ENCODE measurements around the gene S100A12. TPM values are rescaled to one million over a fixed set of nuclear protein-coding genes. Genes with fewer than 3 reads are reported as not detected.

Gene S100A12
- polyA plus RNA-seq, 1 of the 3 experiments (the other 2 are of a cell fraction): not detected

DNA sequence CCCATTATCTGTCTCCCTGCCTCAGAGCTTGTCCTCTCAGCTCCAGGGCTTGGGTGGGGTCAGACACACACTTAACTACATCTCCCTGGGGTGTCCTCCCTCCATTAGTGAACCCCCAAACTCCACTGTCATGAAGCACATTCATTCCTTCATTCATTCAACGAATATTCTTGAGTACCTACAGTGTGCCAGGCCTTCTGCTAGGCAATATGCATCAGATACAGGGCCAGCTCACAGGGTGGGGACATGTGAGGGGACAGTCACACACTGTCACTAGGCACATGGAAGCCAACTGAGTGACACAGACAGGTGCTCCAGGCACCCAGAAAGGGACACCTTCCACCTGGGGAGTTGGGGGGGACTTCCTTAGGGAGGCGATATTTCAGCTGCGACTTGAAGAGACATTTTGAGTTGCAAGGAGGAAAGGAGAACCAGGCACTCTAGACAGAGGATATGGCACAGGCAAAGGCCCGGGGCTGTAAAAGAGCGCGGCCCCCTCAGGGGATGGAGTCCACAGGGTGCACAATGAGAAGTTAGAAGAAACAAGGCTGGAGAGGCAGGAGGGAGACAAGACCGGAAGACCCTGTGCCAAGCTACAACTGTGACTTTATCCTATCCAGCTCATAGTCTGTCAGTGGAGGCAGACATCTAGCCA, 24.1 kb upstream of the S100A12 start:
- ChIA-PET POLR2A (no interaction called here), CTCF (interaction anchor here (0.5 to 2.2 kb wide), 4 partner anchors 45 to 97 kb away, joined by 3 to 11 read pairs (median 4); no protein-coding TSS in a partner anchor)
- Histone ChIP-seq H3K9ac (no peak overlapping the region), H3K9me2 (no peaks in the 10 kb centered on the region), H3K27ac (ENCODE audit: low read depth in 2 of 2, low read length in 1 of 2) (no peak overlapping the region), H3K4me2 (no peak overlapping the region), H3K4me1 (ENCODE audit: control insufficient read depth in 1 of 2, insufficient read depth in 2 of 2, low read depth in 1 of 2, low read length in 1 of 2) (no peaks in the 10 kb centered on the region), H3K4me3 (ENCODE audit: low read depth in 2 of 2, low read length in 1 of 2) (no peak overlapping the region), H2AFZ (ENCODE audit: low read depth) (no peak overlapping the region), H3K36me3 (replicated peaks in 1 of 2; ENCODE audit: control insufficient read depth in 1 of 2, insufficient read depth in 2 of 2, low read length in 1 of 2) (no peaks in the 10 kb centered on the region), H3K27me3 (ENCODE audit: insufficient read depth) (peaks cover 56% of the 10 kb centered on the region; the same call in 1 of the 2 replicates), H3K9me3 (no peaks in the 10 kb centered on the region), H3K79me2 (ENCODE audit: insufficient read depth) (no peaks in the 10 kb centered on the region), H4K20me1 (ENCODE audit: insufficient read depth) (no peaks in the 10 kb centered on the region), H3F3A (replicated peaks; ENCODE audit: insufficient read depth) (no peaks in the 10 kb centered on the region)
- WGBS (ENCODE audit: low lambda C conversion rate): 16% methylated on average over 7 of the region's 7 CpGs
- TF ChIP-seq SMC3 (IDR thresholded peaks at IDR 0.05; ENCODE audit: low read depth, low read length) (no peak), FOXM1 (IDR thresholded peaks at IDR 0.05; ENCODE audit: low read depth) (no peak), MEF2A (IDR thresholded peaks at IDR 0.05; ENCODE audit: borderline replicate concordance, low read depth) (no peak), GABPA (IDR thresholded peaks at IDR 0.05; ENCODE audit: low read depth) (no peak), NFIC (IDR thresholded peaks at IDR 0.05; ENCODE audit: borderline replicate concordance) (no peak), NRF1 (IDR thresholded peaks at IDR 0.05; ENCODE audit: low read depth, low read length) (no peak), EP300 (IDR thresholded peaks at IDR 0.05; ENCODE audit: borderline replicate concordance in 1 of 2, low read depth in 1 of 2, low read length in 1 of 2) (no peak)
- TF ChIP-seq, protein P1, sequence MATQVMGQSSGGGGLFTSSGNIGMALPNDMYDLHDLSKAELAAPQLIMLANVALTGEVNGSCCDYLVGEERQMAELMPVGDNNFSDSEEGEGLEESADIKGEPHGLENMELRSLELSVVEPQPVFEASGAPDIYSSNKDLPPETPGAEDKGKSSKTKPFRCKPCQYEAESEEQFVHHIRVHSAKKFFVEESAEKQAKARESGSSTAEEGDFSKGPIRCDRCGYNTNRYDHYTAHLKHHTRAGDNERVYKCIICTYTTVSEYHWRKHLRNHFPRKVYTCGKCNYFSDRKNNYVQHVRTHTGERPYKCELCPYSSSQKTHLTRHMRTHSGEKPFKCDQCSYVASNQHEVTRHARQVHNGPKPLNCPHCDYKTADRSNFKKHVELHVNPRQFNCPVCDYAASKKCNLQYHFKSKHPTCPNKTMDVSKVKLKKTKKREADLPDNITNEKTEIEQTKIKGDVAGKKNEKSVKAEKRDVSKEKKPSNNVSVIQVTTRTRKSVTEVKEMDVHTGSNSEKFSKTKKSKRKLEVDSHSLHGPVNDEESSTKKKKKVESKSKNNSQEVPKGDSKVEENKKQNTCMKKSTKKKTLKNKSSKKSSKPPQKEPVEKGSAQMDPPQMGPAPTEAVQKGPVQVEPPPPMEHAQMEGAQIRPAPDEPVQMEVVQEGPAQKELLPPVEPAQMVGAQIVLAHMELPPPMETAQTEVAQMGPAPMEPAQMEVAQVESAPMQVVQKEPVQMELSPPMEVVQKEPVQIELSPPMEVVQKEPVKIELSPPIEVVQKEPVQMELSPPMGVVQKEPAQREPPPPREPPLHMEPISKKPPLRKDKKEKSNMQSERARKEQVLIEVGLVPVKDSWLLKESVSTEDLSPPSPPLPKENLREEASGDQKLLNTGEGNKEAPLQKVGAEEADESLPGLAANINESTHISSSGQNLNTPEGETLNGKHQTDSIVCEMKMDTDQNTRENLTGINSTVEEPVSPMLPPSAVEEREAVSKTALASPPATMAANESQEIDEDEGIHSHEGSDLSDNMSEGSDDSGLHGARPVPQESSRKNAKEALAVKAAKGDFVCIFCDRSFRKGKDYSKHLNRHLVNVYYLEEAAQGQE (IDR thresholded peaks at IDR 0.05; ENCODE audit: low read depth, low read length): no peak
- no peak for DNase-seq

- ChIA-PET CTCF (no interaction called here), POLR2A (no interaction called here)
- DNase-seq: no peak
- Histone ChIP-seq H3K9me2 (no peaks in the 10 kb centered on the region), H4K20me1 (ENCODE audit: insufficient read depth) (no peaks in the 10 kb centered on the region), H3K79me2 (ENCODE audit: insufficient read depth) (no peaks in the 10 kb centered on the region), H3K9ac (no peak overlapping the region), H3K4me1 (ENCODE audit: control insufficient read depth in 1 of 2, insufficient read depth in 2 of 2, low read depth in 1 of 2, low read length in 1 of 2) (no peaks in the 10 kb centered on the region), H3F3A (replicated peaks; ENCODE audit: insufficient read depth) (no peaks in the 10 kb centered on the region), H3K27ac (ENCODE audit: low read depth in 2 of 2, low read length in 1 of 2) (no peak overlapping the region), H3K9me3 (no peaks in the 10 kb centered on the region), H3K36me3 (replicated peaks in 1 of 2; ENCODE audit: control insufficient read depth in 1 of 2, insufficient read depth in 2 of 2, low read length in 1 of 2) (no peaks in the 10 kb centered on the region), H2AFZ (ENCODE audit: low read depth) (no peak overlapping the region), H3K4me2 (no peak overlapping the region), H3K27me3 (ENCODE audit: insufficient read depth) (peaks cover 58% of the 10 kb centered on the region; the same call in 1 of the 2 replicates), H3K4me3 (ENCODE audit: low read depth in 2 of 2, low read length in 1 of 2) (no peak overlapping the region)
- TF ChIP-seq RFX5 (IDR thresholded peaks at IDR 0.05; ENCODE audit: low read length) (no peak), USF1 (IDR thresholded peaks at IDR 0.05; ENCODE audit: borderline replicate concordance, low read depth) (no peak), EP300 (IDR thresholded peaks at IDR 0.05; ENCODE audit: borderline replicate concordance in 1 of 2, low read depth in 1 of 2, low read length in 1 of 2) (no peak), POLR2AphosphoS5 (IDR thresholded peaks at IDR 0.05; ENCODE audit: low read depth, low read length) (no peak), SIN3A (IDR thresholded peaks at IDR 0.05; ENCODE audit: borderline replicate concordance, low read depth, low read length) (no peak), FOSL2 (IDR thresholded peaks at IDR 0.05; ENCODE audit: borderline replicate concordance, low read depth) (no peak), IRF3 (IDR thresholded peaks at IDR 0.05; ENCODE audit: low read depth, low read length) (no peak), NRF1 (IDR thresholded peaks at IDR 0.05; ENCODE audit: low read depth, low read length) (no peak), FOXM1 (IDR thresholded peaks at IDR 0.05; ENCODE audit: low read depth) (no peak), GATA2 (CRISPR knock-in tag; IDR thresholded peaks at IDR 0.05) (no peak), NFIC (IDR thresholded peaks at IDR 0.05; ENCODE audit: borderline replicate concordance) (no peak), SMC3 (IDR thresholded peaks at IDR 0.05; ENCODE audit: low read depth, low read length) (no peak)
- TF ChIP-seq, protein P1 (IDR thresholded peaks at IDR 0.05; ENCODE audit: low read depth, low read length): no peak
- WGBS (ENCODE audit: low lambda C conversion rate): 6% methylated on average over 4 of the region's 6 CpGs
Observed at GRCh38 chr1:153397924-153398651, 22.7 kb upstream of the S100A12 start.

All from SK-N-SH (cell line).